GM18867 (cell line): ENCODE results near the gene CDH23.

Source experiments
- ATAC-seq: cut with Tn5 transposase; IDR thresholded peaks from one replicate; pipeline ENCODE4 v1.9.1; 2021; ENCODE audit warnings: mild to moderate bottlenecking, moderate library complexity; ENCODE audit not compliant: unreplicated experiment

The CDH23 gene

GRCh38 chr10:71480662-71481061, 83.9 kb downstream of the CDH23 start:
- no peak for ATAC-seq

GRCh38 chr10:71481746-71482410, 85.2 kb downstream of the CDH23 start:
- ATAC-seq, result no peak

- no peak for ATAC-seq
These were observed 85.9 kb downstream of the CDH23 start for GRCh38 chr10:71482620-71483019.

GRCh38 chr10:71483135-71483534, 86.4 kb downstream of the CDH23 start:
- ATAC-seq, result no peak

- no peak for ATAC-seq
These were observed 87.4 kb downstream of the CDH23 start for GRCh38 chr10:71483885-71484751.

- ATAC-seq, result no peak
These were observed 89.9 kb downstream of the CDH23 start for GRCh38 chr10:71486484-71487114.

- ATAC-seq, result no peak
These were observed 91.0 kb downstream of the CDH23 start for GRCh38 chr10:71487726-71488125.

- ATAC-seq, result no peak
These were observed 92.4 kb downstream of the CDH23 start for GRCh38 chr10:71489077-71489476.

GRCh38 chr10:71492872-71493271, 96.2 kb downstream of the CDH23 start:
- ATAC-seq, result no peak

- no peak for ATAC-seq
These were observed 97.0 kb downstream of the CDH23 start for GRCh38 chr10:71493741-71494140.

GRCh38 chr10:71494476-71494875, 97.8 kb downstream of the CDH23 start:
- no peak for ATAC-seq

GRCh38 chr10:71494980-71495381, 98.3 kb downstream of the CDH23 start:
- ATAC-seq, result no peak

- ATAC-seq, result no peak
These were observed 100.4 kb downstream of the CDH23 start for GRCh38 chr10:71496927-71497762.

- no peak for ATAC-seq
These were observed 101.1 kb downstream of the CDH23 start for GRCh38 chr10:71497763-71498326.

- ATAC-seq, result no peak
These were observed 104.7 kb downstream of the CDH23 start for GRCh38 chr10:71501402-71501801.

- no peak for ATAC-seq
These were observed 105.5 kb downstream of the CDH23 start for GRCh38 chr10:71502190-71502589.

GRCh38 chr10:71502851-71503250, 106.1 kb downstream of the CDH23 start:
- no peak for ATAC-seq

GRCh38 chr10:71504168-71504567, 107.4 kb downstream of the CDH23 start:
- ATAC-seq, result no peak

GRCh38 chr10:71504570-71504969, 107.8 kb downstream of the CDH23 start:
- no peak for ATAC-seq

- ATAC-seq, result no peak
These were observed 109.1 kb downstream of the CDH23 start for GRCh38 chr10:71505862-71506261.

GRCh38 chr10:71509444-71509843, 112.7 kb downstream of the CDH23 start:
- ATAC-seq, result no peak
